MM.1S (cell line): ENCODE data around the gene PKDCC.
A peak's percentile ranks its signal among the peaks of the same experiment; 100 is the strongest.

Experiments
- DNase-seq: peaks from one replicate; pipeline ENCODE4 v3.0.0-alpha.2; 2015
- H2AFZ ChIP-seq: fragments of 300-600 bp; sonication (generic); 2 replicates; pipeline ENCODE4 v1.6.0; 2016; ENCODE audit warnings: antibody characterized with exemption, low read length
- H3F3A ChIP-seq: fragments of 300-600 bp; sonication (generic); 2 replicates; pipeline ENCODE4 v1.6.1; 2016; ENCODE audit warnings: mild to moderate bottlenecking, antibody characterized with exemption, low read length, moderate library complexity, mixed read lengths; ENCODE audit not compliant: insufficient read depth
- H3K27ac ChIP-seq: fragments of 300-600 bp; sonication (generic); 2 replicates; pipeline ENCODE4 v1.5.1; 2016; ENCODE audit warnings: mild to moderate bottlenecking, low read length
- H3K27me3 ChIP-seq: fragments of 300-600 bp; sonication (generic); replicated peaks from 2 replicates; pipeline ENCODE4 v1.6.0; 2016; ENCODE audit warnings: low read length; ENCODE audit not compliant: insufficient read depth
- H3K36me3 ChIP-seq: fragments of 300-600 bp; sonication (generic); replicated peaks from 2 replicates; pipeline ENCODE4 v1.6.1; 2016; ENCODE audit warnings: mild to moderate bottlenecking, low read length, mixed read lengths; ENCODE audit not compliant: insufficient read depth
- H3K4me1 ChIP-seq: fragments of 300-600 bp; sonication (generic); 2 replicates; pipeline ENCODE4 v1.6.1; 2016; ENCODE audit warnings: low read length, mixed read lengths
- H3K4me2 ChIP-seq: fragments of 300-600 bp; sonication (generic); 2 replicates; pipeline ENCODE4 v1.6.0; 2016; ENCODE audit warnings: low read depth, low read length
- H3K4me3 ChIP-seq: fragments of 300-600 bp; sonication (generic); 2 replicates; pipeline ENCODE4 v1.5.1; 2016; ENCODE audit warnings: low read length, mixed read lengths
- H3K79me2 ChIP-seq: fragments of 300-600 bp; sonication (generic); 2 replicates; pipeline ENCODE4 v1.6.1; 2016; ENCODE audit warnings: mixed run types, low read length, mixed read lengths
- H3K9ac ChIP-seq: fragments of 300-600 bp; sonication (generic); 2 replicates; pipeline ENCODE4 v1.6.1; 2016; ENCODE audit warnings: low read length, mixed read lengths
- H3K9me2 ChIP-seq: fragments of 300-600 bp; sonication (generic); replicated peaks from 2 replicates; pipeline ENCODE4 v1.6.1; 2016; ENCODE audit warnings: mild to moderate bottlenecking, low read length, mixed read lengths; ENCODE audit not compliant: insufficient read depth
- H3K9me3 ChIP-seq: fragments of 300-600 bp; sonication (generic); replicated peaks from 2 replicates; pipeline ENCODE4 v1.6.1; 2016; ENCODE audit warnings: mild to moderate bottlenecking, low read length, mixed read lengths; ENCODE audit not compliant: insufficient read depth
- H4K20me1 ChIP-seq: fragments of 300-600 bp; sonication (generic); 2 replicates; pipeline ENCODE4 v1.6.1; 2016; ENCODE audit warnings: mild to moderate bottlenecking, low read length, moderate library complexity, mixed read lengths; ENCODE audit not compliant: insufficient read depth
- CTCF ChIP-seq: fragments of 300-600 bp; sonication (generic); IDR thresholded peaks from 2 replicates; pipeline ENCODE4 v1.5.1; 2016; ENCODE audit warnings: antibody characterized with exemption, low read length, mixed read lengths
- EZH2 ChIP-seq: fragments of 300-600 bp; sonication (generic); optimal IDR thresholded peaks from 2 replicates; pipeline ENCODE3; 2017; ENCODE audit warnings: low read depth, mild to moderate bottlenecking, antibody characterized with exemption, low read length, mixed read lengths
- EZH2phosphoT487 ChIP-seq: fragments of 300-600 bp; sonication (generic); IDR thresholded peaks from 2 replicates; pipeline ENCODE4 v1.6.1; 2018; ENCODE audit warnings: antibody characterized with exemption, low read length

Gene PKDCC

DNA sequence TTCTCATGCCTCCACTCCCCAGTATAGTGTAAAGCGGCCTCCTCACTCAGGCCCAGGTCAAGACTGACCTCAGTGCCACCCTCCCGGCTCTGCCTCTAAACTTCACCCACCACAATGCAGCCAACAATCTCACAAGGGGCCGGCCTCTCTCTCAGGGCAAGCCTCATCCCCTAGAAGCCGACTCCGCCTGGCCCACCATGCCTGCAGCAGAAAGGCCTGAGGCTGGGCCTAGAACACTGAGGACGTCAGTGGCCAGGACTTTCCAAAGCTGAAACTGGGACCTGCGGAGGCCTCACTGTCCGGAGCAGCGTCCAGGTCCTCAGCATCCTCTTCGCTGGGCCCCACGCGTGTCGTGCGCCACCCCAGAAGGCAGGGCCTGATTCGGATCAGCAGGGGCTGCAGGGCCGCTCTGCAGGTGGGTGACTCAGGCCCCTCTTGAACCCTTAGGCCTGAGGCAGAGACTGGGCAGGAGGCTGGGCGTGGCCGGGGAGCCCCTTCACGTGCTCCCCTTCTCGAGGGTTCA is 52.9 kb downstream of the PKDCC start:
- Histone ChIP-seq H3K79me2 (no peaks in the 10 kb centered on the region), H3K4me3 (no peak overlapping the region), H3K4me2 (no peak overlapping the region), H3K9ac (no peak overlapping the region), H3K9me3 (no peaks in the 10 kb centered on the region), H3F3A (peaks cover 65% of the 10 kb centered on the region), H3K4me1 (peaks cover 81% of the 10 kb centered on the region), H3K27ac (peak overlapping the region; percentile 21; the same call in 1 of the 2 replicates), H3K36me3 (no peaks in the 10 kb centered on the region), H3K9me2 (no peaks in the 10 kb centered on the region), H2AFZ (no peak overlapping the region), H4K20me1 (no peaks in the 10 kb centered on the region), H3K27me3 (no peaks in the 10 kb centered on the region)
- TF ChIP-seq EZH2phosphoT487 (no peak), CTCF (no peak), EZH2 (no peak)
- no peak for DNase-seq

GRCh38 chr2:42101206-42102023 is 53.6 kb downstream of the PKDCC start:
- Histone ChIP-seq H3K9me2 (no peaks in the 10 kb centered on the region), H2AFZ (peak overlapping the region; percentile 1; the same call in 1 of the 2 replicates), H3K9me3 (no peaks in the 10 kb centered on the region), H3K79me2 (peaks cover under 1% of the 10 kb centered on the region), H3K27ac (peak overlapping the region; percentile 97), H3F3A (peaks cover 72% of the 10 kb centered on the region), H4K20me1 (no peaks in the 10 kb centered on the region), H3K27me3 (no peaks in the 10 kb centered on the region), H3K4me2 (peak overlapping the region; percentile 87), H3K36me3 (no peaks in the 10 kb centered on the region), H3K4me1 (peaks cover 80% of the 10 kb centered on the region), H3K4me3 (peak overlapping the region; percentile 57), H3K9ac (peak overlapping the region; percentile 84)
- no peak for TF ChIP-seq EZH2
- TF ChIP-seq EZH2phosphoT487, result no peak
- no peak for TF ChIP-seq CTCF
- peak; percentile 56 for DNase-seq

DNA sequence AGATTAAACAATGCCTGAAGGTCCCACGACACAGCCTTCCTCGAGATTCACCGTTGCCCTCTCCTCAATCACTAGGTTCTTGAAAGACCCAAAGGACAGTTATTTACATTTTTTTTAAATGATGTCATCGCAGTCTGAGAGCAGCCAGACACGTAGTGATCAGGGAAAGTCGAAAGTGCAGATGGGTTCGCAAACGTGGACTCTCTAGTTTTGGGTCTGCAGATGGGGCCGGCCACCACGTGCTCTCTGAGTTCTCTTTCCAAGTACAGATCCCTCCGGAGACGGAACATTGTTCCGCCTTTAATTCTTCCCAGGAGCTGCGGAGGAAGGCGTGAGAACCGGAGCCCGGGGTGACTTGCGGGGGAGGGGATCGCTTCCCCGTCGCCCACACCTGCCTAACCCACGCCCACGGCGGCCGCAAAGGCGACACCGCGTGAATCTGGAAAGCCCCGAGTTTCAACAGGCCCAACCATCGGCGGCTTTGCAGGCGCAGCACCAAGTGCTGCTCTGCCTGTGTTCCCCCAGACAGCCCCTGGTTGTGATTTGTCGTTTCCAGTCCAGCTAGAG is 54.3 kb downstream of the PKDCC start:
- Histone ChIP-seq H3K27ac (peak overlapping the region; percentile 97), H3K4me1 (peaks cover 81% of the 10 kb centered on the region), H3K4me2 (peak overlapping the region; percentile 87), H3K27me3 (no peaks in the 10 kb centered on the region), H3K36me3 (no peaks in the 10 kb centered on the region), H4K20me1 (no peaks in the 10 kb centered on the region), H3K9me3 (no peaks in the 10 kb centered on the region), H3K9ac (peak overlapping the region; percentile 84), H3F3A (peaks cover 75% of the 10 kb centered on the region), H3K4me3 (peak overlapping the region; percentile 57), H3K9me2 (no peaks in the 10 kb centered on the region), H3K79me2 (peaks cover 8% of the 10 kb centered on the region), H2AFZ (peak overlapping the region; percentile 1; the same call in 1 of the 2 replicates)
- no peak for TF ChIP-seq CTCF
- TF ChIP-seq EZH2, result no peak
- no peak for TF ChIP-seq EZH2phosphoT487
- peak; percentile 92 for DNase-seq
